ENCODE measurements around the gene NTNG1.

- TF ChIP-seq TARDBP (IDR thresholded peaks at IDR 0.05), result no peak
- TF ChIP-seq CTBP1 (IDR thresholded peaks at IDR 0.05; ENCODE audit: borderline replicate concordance), result no peak
- TF ChIP-seq FOXM1 (IDR thresholded peaks at IDR 0.05; ENCODE audit: borderline replicate concordance), result no peak
- TF ChIP-seq FOXA1 (IDR thresholded peaks at IDR 0.05), result no peak
Measured at GRCh38 chr1:107531065-107531908, 390.4 kb downstream of the NTNG1 start.

Data from HEK293T (cell line).